GM12892 (cell line): Measurements from ENCODE around the gene TEAD1.

Source experiments
- POLR2A ChIP-seq: IDR thresholded peaks from 2 replicates; pipeline ENCODE4 v1.6.1; 2011; ENCODE audit warnings: low read depth, low read length, control low read depth
- POLR2AphosphoS5 ChIP-seq: IDR thresholded peaks from 2 replicates; pipeline ENCODE4 v1.6.1; 2011; ENCODE audit warnings: low read depth, low read length, control low read depth
- TAF1 ChIP-seq: IDR thresholded peaks from 2 replicates; pipeline ENCODE4 v1.6.1; 2011; ENCODE audit warnings: low read depth, mild to moderate bottlenecking, control low read depth, low read length, borderline replicate concordance

GRCh38 chr11:12757416-12757815 lies 83.2 kb downstream of the TEAD1 start:
- TF ChIP-seq POLR2A (no peak), POLR2AphosphoS5 (no peak), TAF1 (no peak)
